Dermis microvascular lymphatic vessel endothelial cell (primary cell): ENCODE results near the gene FSTL4. TPM values are rescaled to one million over a fixed set of nuclear protein-coding genes. Genes with fewer than 3 reads are reported as not detected.
"Not testable (repeated sequence)": the region's sequence is repeated elsewhere in the genome, so short reads cannot be mapped to it uniquely, and the experiment has no call there.

ENCODE experiments used
- DNase-seq, 2 donors: peaks; one replicate each; pipeline versions ENCODE4 v3.0.0 to v3.0.0-alpha.2; 2010; ENCODE audit warnings: low read depth in 2 of 2
- total RNA-seq: library from RNA; depleted of rRNA; stranded (reverse); fragments of >200 nt; gene quantifications from 2 replicates; pipeline ENCODE4 v1.2.1, GENCODE V29; 2014

Gene FSTL4
- total RNA-seq, 1 donor from 2014 or later = under 0.01 TPM

GRCh38 chr5:133195250-133195649, 417.1 kb downstream of the FSTL4 start:
- no peak for DNase-seq

- DNase-seq = no peak
Observed at GRCh38 chr5:133193794-133194193, 418.5 kb downstream of the FSTL4 start.

- no peak for DNase-seq
Observed at GRCh38 chr5:133192716-133193115, 419.6 kb downstream of the FSTL4 start.

GRCh38 chr5:133189881-133190280, 422.5 kb downstream of the FSTL4 start:
- DNase-seq = no peak

- DNase-seq = no peak
Observed at GRCh38 chr5:133179405-133179804, 432.9 kb downstream of the FSTL4 start.

GRCh38 chr5:133170756-133171387, 441.5 kb downstream of the FSTL4 start:
- not testable (repeated sequence) for DNase-seq

GRCh38 chr5:133164759-133165158, 447.6 kb downstream of the FSTL4 start:
- DNase-seq = no peak

- DNase-seq = no peak
Observed at GRCh38 chr5:133163839-133164238, 448.5 kb downstream of the FSTL4 start.

GRCh38 chr5:133159543-133159942, 452.8 kb downstream of the FSTL4 start:
- no peak for DNase-seq

GRCh38 chr5:133155326-133155969, 456.9 kb downstream of the FSTL4 start:
- DNase-seq = no peak

- DNase-seq = no peak
Observed at GRCh38 chr5:133154274-133155075, 457.9 kb downstream of the FSTL4 start.

- no peak for DNase-seq
Observed at GRCh38 chr5:133150909-133151544, 461.3 kb downstream of the FSTL4 start.

GRCh38 chr5:133149345-133149744, 463.0 kb downstream of the FSTL4 start:
- no peak for DNase-seq

GRCh38 chr5:133147815-133148567, 464.4 kb downstream of the FSTL4 start:
- DNase-seq = peak in 1 of 2 donors; percentile 29

- DNase-seq = peak in 1 of 2 donors; percentile 2
Observed at GRCh38 chr5:133147411-133147810, 464.9 kb downstream of the FSTL4 start.
